Measurements from ENCODE around the gene CAPN9. TPM values are rescaled to one million over a fixed set of nuclear protein-coding genes. Genes with fewer than 3 reads are reported as not detected.

The CAPN9 gene
- total and polyA plus RNA-seq, 3 experiments from 2014 or later: not detected

DNA sequence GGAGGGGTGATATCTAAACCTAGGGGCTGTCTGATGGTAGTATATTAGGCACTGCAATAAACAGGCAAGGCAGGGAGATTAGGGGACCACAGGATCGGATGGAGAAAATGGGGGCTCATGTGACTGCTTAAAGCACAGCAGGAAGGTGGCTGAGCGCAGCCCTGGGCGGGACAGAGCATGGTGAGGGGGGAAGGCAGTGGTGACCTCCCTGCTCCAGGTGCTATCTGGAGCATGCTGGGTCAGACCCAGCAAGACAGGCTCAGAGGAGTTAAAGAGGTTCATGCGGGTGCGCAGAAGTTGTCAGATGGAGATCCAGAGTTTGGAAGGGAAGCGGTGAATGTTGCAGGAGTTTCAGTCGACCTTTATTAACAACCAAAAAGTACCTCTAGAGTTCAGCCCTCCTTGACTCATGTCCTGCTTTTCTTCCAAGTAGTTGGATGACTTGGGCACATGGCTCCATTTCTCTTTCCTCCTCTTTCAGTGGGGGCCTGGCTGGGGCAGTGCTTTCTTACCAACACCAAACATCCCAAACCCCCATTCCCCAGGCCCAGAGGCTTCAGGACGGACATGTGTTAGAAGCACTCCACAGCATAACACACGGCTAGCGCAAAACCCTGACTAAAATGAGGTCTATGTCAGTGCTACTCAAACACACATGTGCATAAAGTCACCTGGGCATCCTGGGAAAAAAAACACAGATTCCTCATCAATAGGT is 41.5 kb downstream of the CAPN9 start:
- no peaks in the 10 kb centered on the region for H3K9me3 ChIP-seq (ENCODE audit: low read length)
- no peaks in the 10 kb centered on the region for H3K36me3 Mint-ChIP-seq
- peaks cover 5% of the 10 kb centered on the region for H3K27me3 ChIP-seq (ENCODE audit: insufficient read depth, low read length, poor library complexity, severe bottlenecking)
- H3K36me3 ChIP-seq (ENCODE audit: insufficient read depth, low read length): no peaks in the 10 kb centered on the region
- CTCF ChIA-PET: no interaction called here
- no peak for DNase-seq
- H3K4me1 Mint-ChIP-seq: peaks cover 0 to 4% (median 0%) of the 10 kb centered on the region in 3 donors
- POLR2A ChIA-PET: no interaction called here
- H3K4me1 ChIP-seq (ENCODE audit: insufficient read depth, low read length): no peaks in the 10 kb centered on the region
- peaks cover 7 to 16% of the 10 kb centered on the region in 2 donors for H3K27me3 Mint-ChIP-seq
- H3K9me3 Mint-ChIP-seq: no peaks in the 10 kb centered on the region
- no peak overlapping the region for H3K4me3 Mint-ChIP-seq
- H3K27ac Mint-ChIP-seq: no peak overlapping the region
- H3K4me3 ChIP-seq (ENCODE audit: low read length): no peak overlapping the region
- H3K27ac ChIP-seq (ENCODE audit: low read depth, low read length): no peak overlapping the region

DNA sequence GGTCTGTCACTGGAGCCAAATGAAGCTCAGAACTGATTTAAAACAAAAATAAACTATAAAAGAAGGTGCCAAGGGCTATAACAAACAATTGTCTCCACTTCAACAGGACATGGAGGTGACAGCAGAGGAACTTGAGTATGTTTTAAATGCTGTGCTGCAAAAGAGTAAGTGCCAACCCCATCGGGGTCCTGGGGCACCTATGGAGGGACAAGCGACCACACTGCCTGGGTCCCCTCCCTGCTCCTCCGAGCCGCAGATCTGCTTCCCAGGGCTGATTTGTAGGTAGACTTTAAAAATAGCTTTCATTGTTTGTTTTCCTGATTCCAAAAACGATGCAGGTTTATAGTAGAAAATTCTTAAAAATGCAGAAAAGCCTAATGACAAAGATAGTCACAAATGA is 42.8 kb downstream of the CAPN9 start:
- Mint-ChIP-seq H3K4me3 (no peak overlapping the region), H3K27me3 (peaks cover 9 to 16% of the 10 kb centered on the region in 2 donors), H3K4me1 (peaks cover 0 to 4% (median 0%) of the 10 kb centered on the region in 3 donors), H3K36me3 (no peaks in the 10 kb centered on the region), H3K27ac (no peak overlapping the region), H3K9me3 (no peaks in the 10 kb centered on the region)
- H3K27ac ChIP-seq (ENCODE audit: low read depth, low read length): no peak overlapping the region
- no peaks in the 10 kb centered on the region for H3K36me3 ChIP-seq (ENCODE audit: insufficient read depth, low read length)
- no peak for DNase-seq
- H3K27me3 ChIP-seq (ENCODE audit: insufficient read depth, low read length, poor library complexity, severe bottlenecking): peaks cover 5% of the 10 kb centered on the region
- H3K4me3 ChIP-seq (ENCODE audit: low read length): no peak overlapping the region
- POLR2A ChIA-PET: no interaction called here
- no peaks in the 10 kb centered on the region for H3K9me3 ChIP-seq (ENCODE audit: low read length)
- CTCF ChIA-PET: no interaction called here
- H3K4me1 ChIP-seq (ENCODE audit: insufficient read depth, low read length): no peaks in the 10 kb centered on the region

DNA sequence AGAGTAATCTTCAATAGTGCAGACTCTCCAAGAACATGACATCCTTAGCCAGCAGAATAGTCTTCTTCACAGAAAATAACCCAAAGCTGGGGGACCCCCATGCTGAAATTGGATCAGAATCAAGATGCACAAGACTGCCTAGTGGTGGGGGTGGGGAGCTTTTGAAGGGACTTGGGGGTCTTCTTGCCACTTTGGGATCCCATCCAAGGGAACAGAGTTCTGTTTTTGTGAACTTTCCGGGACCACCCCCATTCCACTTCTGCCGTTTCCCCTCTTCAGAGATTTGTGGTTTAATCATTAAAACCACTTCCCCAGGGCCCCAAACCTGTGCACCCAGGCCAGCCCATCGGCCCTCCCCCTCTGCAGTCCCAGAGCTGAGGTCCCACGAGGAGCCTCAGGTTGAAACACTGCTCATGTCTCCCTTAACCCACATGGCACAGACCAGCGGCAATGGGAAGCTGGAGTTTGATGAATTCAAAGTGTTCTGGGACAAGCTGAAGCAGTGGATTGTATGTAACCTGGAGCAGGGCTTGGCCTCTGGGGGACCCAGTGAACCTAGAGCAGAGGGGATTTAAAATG is 44.9 kb downstream of the CAPN9 start:
- H3K9me3 ChIP-seq (ENCODE audit: low read length): no peaks in the 10 kb centered on the region
- H3K36me3 ChIP-seq (ENCODE audit: insufficient read depth, low read length): no peaks in the 10 kb centered on the region
- Mint-ChIP-seq H3K4me1 (peaks cover 0 to 4% (median 0%) of the 10 kb centered on the region in 3 donors), H3K4me3 (no peak overlapping the region), H3K36me3 (no peaks in the 10 kb centered on the region), H3K27me3 (peaks cover 11 to 27% of the 10 kb centered on the region in 2 donors), H3K27ac (no peak overlapping the region), H3K9me3 (no peaks in the 10 kb centered on the region)
- H3K4me3 ChIP-seq (ENCODE audit: low read length): no peak overlapping the region
- ChIA-PET CTCF (no interaction called here), POLR2A (no interaction called here)
- H3K27ac ChIP-seq (ENCODE audit: low read depth, low read length): no peak overlapping the region
- no peak for DNase-seq
- no peaks in the 10 kb centered on the region for H3K4me1 ChIP-seq (ENCODE audit: insufficient read depth, low read length)
- H3K27me3 ChIP-seq (ENCODE audit: insufficient read depth, low read length, poor library complexity, severe bottlenecking): peaks cover 5% of the 10 kb centered on the region

DNA sequence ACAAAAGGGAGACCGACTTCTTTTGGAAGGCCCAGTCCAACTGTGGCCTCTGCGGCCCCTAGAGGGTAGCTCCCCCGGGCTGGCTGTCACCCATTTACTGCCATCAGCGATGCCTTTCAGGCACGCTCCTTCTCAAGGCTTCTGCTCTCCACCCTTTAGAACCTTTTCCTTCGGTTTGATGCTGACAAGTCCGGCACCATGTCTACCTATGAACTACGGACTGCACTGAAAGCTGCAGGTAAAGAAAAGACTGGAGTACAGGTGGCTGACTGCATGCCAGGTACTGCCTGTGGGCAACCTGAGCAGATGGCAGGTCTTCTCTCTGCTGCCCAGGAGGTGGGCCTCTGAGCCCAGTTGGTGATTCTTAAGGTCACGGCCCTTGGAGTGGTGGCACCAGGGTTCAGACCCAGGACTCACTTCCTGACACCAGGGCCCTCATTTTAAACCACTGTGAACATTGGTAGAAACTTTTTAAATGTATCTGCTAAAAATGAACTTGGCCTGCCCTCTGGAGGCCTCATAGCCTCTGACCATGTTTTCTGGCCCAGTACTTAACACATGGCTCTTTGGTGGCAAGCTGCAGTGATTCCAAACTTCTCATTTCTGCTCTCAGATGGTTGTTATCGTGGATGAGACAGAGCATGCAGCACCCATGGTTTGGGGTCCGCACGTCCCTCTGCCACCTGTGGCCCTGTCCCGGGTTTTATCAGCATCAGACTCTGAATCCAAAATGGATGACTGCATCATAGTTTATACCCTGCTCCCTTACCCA is 45.7 kb downstream of the CAPN9 start:
- Histone ChIP-seq H3K36me3 (ENCODE audit: insufficient read depth, low read length) (no peaks in the 10 kb centered on the region), H3K27me3 (ENCODE audit: insufficient read depth, low read length, poor library complexity, severe bottlenecking) (peaks cover 5% of the 10 kb centered on the region), H3K27ac (ENCODE audit: low read depth, low read length) (no peak overlapping the region), H3K4me3 (ENCODE audit: low read length) (no peak overlapping the region), H3K9me3 (ENCODE audit: low read length) (no peaks in the 10 kb centered on the region), H3K4me1 (ENCODE audit: insufficient read depth, low read length) (no peaks in the 10 kb centered on the region)
- H3K36me3 Mint-ChIP-seq: no peaks in the 10 kb centered on the region
- H3K4me3 Mint-ChIP-seq: no peak overlapping the region
- ChIA-PET POLR2A (no interaction called here), CTCF (no interaction called here)
- no peak overlapping the region for H3K27ac Mint-ChIP-seq
- H3K27me3 Mint-ChIP-seq: peaks cover 16 to 33% of the 10 kb centered on the region in 2 donors
- no peaks in the 10 kb centered on the region for H3K9me3 Mint-ChIP-seq
- DNase-seq: no peak
- H3K4me1 Mint-ChIP-seq: peaks cover 0 to 4% (median 0%) of the 10 kb centered on the region in 3 donors

DNA sequence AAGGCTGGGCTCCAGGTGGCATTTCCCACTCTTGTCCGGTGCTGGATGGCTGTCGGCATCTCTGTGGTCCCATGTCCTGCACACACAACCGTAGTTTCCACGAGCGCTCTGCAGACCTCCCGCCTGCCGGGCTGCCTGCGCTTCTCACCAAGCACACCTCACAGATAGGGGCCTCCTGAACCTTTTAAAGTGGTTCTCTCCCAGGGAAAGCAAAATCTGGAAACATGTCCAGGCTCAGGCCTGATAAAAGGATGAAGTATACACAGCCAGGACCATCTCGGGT is 46.2 kb downstream of the CAPN9 start:
- no peaks in the 10 kb centered on the region for H3K9me3 ChIP-seq (ENCODE audit: low read length)
- peaks cover 15 to 32% of the 10 kb centered on the region in 2 donors for H3K27me3 Mint-ChIP-seq
- no peak overlapping the region for H3K4me3 Mint-ChIP-seq
- H3K27ac Mint-ChIP-seq: no peak overlapping the region
- DNase-seq: no peak
- CTCF ChIA-PET: no interaction called here
- H3K27ac ChIP-seq (ENCODE audit: low read depth, low read length): no peak overlapping the region
- no peaks in the 10 kb centered on the region for H3K36me3 Mint-ChIP-seq
- peaks cover 0 to 4% (median 0%) of the 10 kb centered on the region in 3 donors for H3K4me1 Mint-ChIP-seq
- no peaks in the 10 kb centered on the region for H3K36me3 ChIP-seq (ENCODE audit: insufficient read depth, low read length)
- no peaks in the 10 kb centered on the region for H3K9me3 Mint-ChIP-seq
- H3K4me1 ChIP-seq (ENCODE audit: insufficient read depth, low read length): no peaks in the 10 kb centered on the region
- POLR2A ChIA-PET: no interaction called here
- H3K4me3 ChIP-seq (ENCODE audit: low read length): no peak overlapping the region
- H3K27me3 ChIP-seq (ENCODE audit: insufficient read depth, low read length, poor library complexity, severe bottlenecking): peaks cover 5% of the 10 kb centered on the region

DNA sequence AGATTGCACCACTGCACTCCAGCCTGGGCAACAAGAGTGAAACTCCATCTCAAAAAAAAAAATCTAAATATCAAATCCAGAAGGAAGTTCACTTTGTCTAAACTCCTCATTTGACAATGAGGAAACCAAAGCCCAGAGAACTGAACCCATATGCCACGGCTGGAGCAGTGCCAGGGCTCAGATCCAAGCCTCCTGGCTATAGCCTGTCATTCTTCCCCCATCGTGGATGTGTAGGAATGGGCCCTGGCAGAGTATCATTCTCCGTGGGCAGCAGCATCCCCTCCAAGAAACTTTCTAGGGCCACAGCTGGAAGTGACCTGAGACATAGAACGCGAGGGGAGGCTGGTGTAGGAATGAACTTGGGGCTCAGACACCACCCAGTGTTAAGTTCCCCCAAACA is 47.2 kb downstream of the CAPN9 start:
- H3K4me3 ChIP-seq (ENCODE audit: low read length): no peak overlapping the region
- no peaks in the 10 kb centered on the region for H3K9me3 Mint-ChIP-seq
- H3K4me1 ChIP-seq (ENCODE audit: insufficient read depth, low read length): no peaks in the 10 kb centered on the region
- peaks cover 14 to 41% of the 10 kb centered on the region in 2 donors for H3K27me3 Mint-ChIP-seq
- no peak for DNase-seq
- H3K27ac Mint-ChIP-seq: no peak overlapping the region
- no peak overlapping the region for H3K27ac ChIP-seq (ENCODE audit: low read depth, low read length)
- no peaks in the 10 kb centered on the region for H3K9me3 ChIP-seq (ENCODE audit: low read length)
- CTCF ChIA-PET: no interaction called here
- POLR2A ChIA-PET: no interaction called here
- H3K27me3 ChIP-seq (ENCODE audit: insufficient read depth, low read length, poor library complexity, severe bottlenecking): peaks cover 5% of the 10 kb centered on the region
- H3K4me3 Mint-ChIP-seq: no peak overlapping the region
- H3K36me3 Mint-ChIP-seq: peaks cover 0 to 2% (median 0%) of the 10 kb centered on the region in 3 donors
- peaks cover 0 to 4% (median 0%) of the 10 kb centered on the region in 3 donors for H3K4me1 Mint-ChIP-seq
- H3K36me3 ChIP-seq (ENCODE audit: insufficient read depth, low read length): no peaks in the 10 kb centered on the region

DNA sequence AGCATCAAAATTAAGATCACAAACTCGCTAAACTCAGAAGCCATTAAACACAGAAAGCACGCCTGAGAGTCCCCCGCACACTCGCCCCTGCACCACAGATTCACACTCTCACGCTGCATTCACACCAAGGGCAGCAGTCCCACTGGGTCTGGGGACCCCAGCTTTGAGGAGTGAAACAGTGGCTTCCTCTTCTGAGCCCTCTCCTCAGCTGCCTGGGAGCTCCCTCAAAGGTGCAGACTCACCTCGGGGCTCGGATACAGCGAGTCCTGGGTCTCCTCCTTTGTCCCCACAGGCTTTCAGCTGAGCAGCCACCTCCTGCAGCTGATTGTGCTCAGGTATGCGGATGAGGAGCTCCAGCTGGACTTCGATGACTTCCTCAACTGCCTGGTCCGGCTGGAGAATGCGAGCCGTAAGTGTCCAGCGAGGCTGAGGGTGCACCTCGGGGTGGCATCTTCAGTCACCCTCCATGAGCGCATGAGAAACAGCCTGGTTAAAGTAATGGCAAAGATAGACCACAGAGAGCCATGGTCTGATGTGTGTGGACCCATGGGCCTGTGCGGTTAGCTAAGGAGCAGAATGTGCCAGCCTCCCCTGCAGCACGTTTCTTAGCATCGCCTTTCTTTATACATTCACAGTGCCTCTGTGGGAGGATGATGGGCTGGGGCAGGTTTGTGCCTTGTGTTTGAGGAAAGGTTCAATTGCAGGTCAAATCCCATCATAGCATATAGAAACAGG is 47.9 kb downstream of the CAPN9 start:
- no peaks in the 10 kb centered on the region for H3K9me3 Mint-ChIP-seq
- H3K27ac ChIP-seq (ENCODE audit: low read depth, low read length): no peak overlapping the region
- H3K27me3 Mint-ChIP-seq: peaks cover 13 to 43% of the 10 kb centered on the region in 2 donors

DNA sequence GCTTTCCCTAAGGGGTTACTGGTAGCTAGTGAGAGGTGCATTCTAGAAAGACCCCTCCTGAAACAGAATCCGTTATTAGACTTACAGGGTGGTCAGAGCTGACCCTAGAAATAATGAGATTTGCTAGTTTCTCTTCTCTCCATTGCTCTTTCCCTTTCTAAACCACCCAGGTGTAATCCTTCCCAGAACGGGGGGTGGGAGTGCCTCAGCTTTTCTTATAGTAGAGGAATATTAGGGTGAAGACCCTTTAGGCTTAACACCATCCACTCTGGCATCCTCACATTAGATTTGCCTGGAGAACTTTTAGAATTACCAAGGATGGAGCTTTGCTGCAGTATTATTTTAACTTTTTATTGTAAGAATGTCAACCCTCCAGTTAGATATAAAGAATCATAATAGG is 49.4 kb downstream of the CAPN9 start:
- Histone ChIP-seq H3K36me3 (ENCODE audit: insufficient read depth, low read length) (no peaks in the 10 kb centered on the region), H3K27me3 (ENCODE audit: insufficient read depth, low read length, poor library complexity, severe bottlenecking) (peaks cover 5% of the 10 kb centered on the region), H3K4me3 (ENCODE audit: low read length) (no peak overlapping the region), H3K27ac (ENCODE audit: low read depth, low read length) (no peak overlapping the region), H3K4me1 (ENCODE audit: insufficient read depth, low read length) (no peaks in the 10 kb centered on the region), H3K9me3 (ENCODE audit: low read length) (no peaks in the 10 kb centered on the region)
- no peak overlapping the region for H3K27ac Mint-ChIP-seq
- ChIA-PET POLR2A (no interaction called here), CTCF (no interaction called here)
- no peak for DNase-seq
- peaks cover 0 to 2% (median 0%) of the 10 kb centered on the region in 3 donors for H3K36me3 Mint-ChIP-seq
- no peak overlapping the region for H3K4me3 Mint-ChIP-seq
- peaks cover 0 to 4% (median 0%) of the 10 kb centered on the region in 3 donors for H3K4me1 Mint-ChIP-seq
- H3K9me3 Mint-ChIP-seq: no peaks in the 10 kb centered on the region
- peaks cover 13 to 54% of the 10 kb centered on the region in 2 donors for H3K27me3 Mint-ChIP-seq

More for the DNA sequence above, 47.9 kb downstream of the CAPN9 start:
- ChIA-PET CTCF (no interaction called here), POLR2A (no interaction called here)
- no peak overlapping the region for H3K4me3 Mint-ChIP-seq
- no peaks in the 10 kb centered on the region for H3K36me3 ChIP-seq (ENCODE audit: insufficient read depth, low read length)
- peaks cover 5% of the 10 kb centered on the region for H3K27me3 ChIP-seq (ENCODE audit: insufficient read depth, low read length, poor library complexity, severe bottlenecking)
- no peak overlapping the region for H3K4me3 ChIP-seq (ENCODE audit: low read length)
- H3K27ac Mint-ChIP-seq: no peak overlapping the region
- no peaks in the 10 kb centered on the region for H3K4me1 ChIP-seq (ENCODE audit: insufficient read depth, low read length)
- peaks cover 0 to 4% (median 0%) of the 10 kb centered on the region in 3 donors for H3K4me1 Mint-ChIP-seq
- peaks cover 0 to 2% (median 0%) of the 10 kb centered on the region in 3 donors for H3K36me3 Mint-ChIP-seq
- DNase-seq: no peak
- H3K9me3 ChIP-seq (ENCODE audit: low read length): no peaks in the 10 kb centered on the region
